Neural progenitor cell (in vitro differentiated cells): ENCODE measurements around the gene SLC48A1. TPM values are rescaled to one million over a fixed set of nuclear protein-coding genes. Genes with fewer than 3 reads are reported as not detected.

Experiments used
- DNase-seq: peaks from one replicate; pipeline ENCODE4 v3.0.0-alpha.2; 2016; ENCODE audit warnings: low spot score
- H2AFZ ChIP-seq: fragments of 200-600 bp; sonication (generic); replicated peaks from 2 replicates; pipeline ENCODE4 v1.6.1; 2016; ENCODE audit warnings: antibody characterized with exemption
- H3F3A ChIP-seq: fragments of 200-600 bp; sonication (generic); 2 replicates; pipeline ENCODE4 v1.6.1; 2016; ENCODE audit warnings: antibody characterized with exemption, low read depth
- H3K27ac ChIP-seq: fragments of 200-600 bp; sonication (generic); 2 replicates; pipeline ENCODE4 v1.5.1; 2016; ENCODE audit warnings: mild to moderate bottlenecking
- H3K27me3 ChIP-seq: fragments of 200-600 bp; sonication (generic); 2 replicates; pipeline ENCODE4 v1.6.1; 2016; ENCODE audit warnings: mild to moderate bottlenecking, moderate library complexity
- H3K36me3 ChIP-seq: fragments of 200-600 bp; sonication (generic); 2 replicates; pipeline ENCODE4 v1.5.1; 2016
- H3K4me1 ChIP-seq: fragments of 200-600 bp; sonication (generic); 2 replicates; pipeline ENCODE4 v1.6.1; 2016; ENCODE audit warnings: mixed run types
- H3K4me2 ChIP-seq: fragments of 200-600 bp; sonication (generic); 2 replicates; pipeline ENCODE4 v1.6.1; 2016
- H3K4me3 ChIP-seq: fragments of 200-600 bp; sonication (generic); 2 replicates; pipeline ENCODE4 v1.5.1; 2016
- H3K79me2 ChIP-seq: fragments of 200-600 bp; sonication (generic); 2 replicates; pipeline ENCODE4 v1.6.1; 2016; ENCODE audit warnings: low read depth
- H3K9ac ChIP-seq: fragments of 200-600 bp; sonication (generic); 2 replicates; pipeline ENCODE4 v1.6.1; 2016
- H3K9me3 ChIP-seq: fragments of 200-600 bp; sonication (generic); 2 replicates; pipeline ENCODE4 v1.5.1; 2016; ENCODE audit warnings: low read depth
- H4K20me1 ChIP-seq: fragments of 200-600 bp; sonication (generic); 2 replicates; pipeline ENCODE4 v1.6.1; 2016; ENCODE audit warnings: low read depth
- H3K27ac Mint-ChIP-seq: 3 replicates; pipeline ENCODE4 v1.8.0; 2021; ENCODE audit warnings: mixed read lengths
- H3K27me3 Mint-ChIP-seq: 2 replicates; pipeline ENCODE4 v1.8.0; 2022; ENCODE audit warnings: low read depth, mild to moderate bottlenecking, inconsistent platforms, moderate library complexity, mixed read lengths; ENCODE audit not compliant: insufficient read depth
- H3K36me3 Mint-ChIP-seq: 3 replicates; pipeline ENCODE4 v1.8.0; 2021; ENCODE audit warnings: mixed read lengths
- H3K4me1 Mint-ChIP-seq: 3 replicates; pipeline ENCODE4 v1.8.0; 2021; ENCODE audit warnings: mixed read lengths
- H3K4me3 Mint-ChIP-seq: 3 replicates; pipeline ENCODE4 v1.8.0; 2021; ENCODE audit warnings: mild to moderate bottlenecking, moderate library complexity, mixed read lengths
- H3K9me3 Mint-ChIP-seq: 3 replicates; pipeline ENCODE4 v1.8.0; 2020; ENCODE audit warnings: mixed read lengths
- EZH2 ChIP-seq: fragments of 200-600 bp; sonication (generic); IDR thresholded peaks from 2 replicates; pipeline ENCODE4 v1.6.1; 2017; ENCODE audit warnings: antibody characterized with exemption, mild to moderate bottlenecking, moderate library complexity
- EZH2phosphoT487 ChIP-seq: fragments of 200-600 bp; sonication (generic); IDR thresholded peaks from 2 replicates; pipeline ENCODE4 v1.6.1; 2017; ENCODE audit warnings: antibody characterized with exemption
- total RNA-seq: library from RNA; depleted of rRNA; stranded (reverse); fragments of >200 nt; gene quantifications from 2 replicates; pipeline ENCODE4 v1.2.3, GENCODE V29; 2015; ENCODE audit warnings: low replicate concordance
- TF ChIP-seq, protein P1 (sequence below): fragments of 200-600 bp; sonication (generic); IDR thresholded peaks from 2 replicates; pipeline ENCODE4 v1.5.1; 2017; ENCODE audit warnings: antibody characterized with exemption, mild to moderate bottlenecking

Gene SLC48A1
- total RNA-seq, 1 donor from 2014 or later = 8.3 TPM

DNA sequence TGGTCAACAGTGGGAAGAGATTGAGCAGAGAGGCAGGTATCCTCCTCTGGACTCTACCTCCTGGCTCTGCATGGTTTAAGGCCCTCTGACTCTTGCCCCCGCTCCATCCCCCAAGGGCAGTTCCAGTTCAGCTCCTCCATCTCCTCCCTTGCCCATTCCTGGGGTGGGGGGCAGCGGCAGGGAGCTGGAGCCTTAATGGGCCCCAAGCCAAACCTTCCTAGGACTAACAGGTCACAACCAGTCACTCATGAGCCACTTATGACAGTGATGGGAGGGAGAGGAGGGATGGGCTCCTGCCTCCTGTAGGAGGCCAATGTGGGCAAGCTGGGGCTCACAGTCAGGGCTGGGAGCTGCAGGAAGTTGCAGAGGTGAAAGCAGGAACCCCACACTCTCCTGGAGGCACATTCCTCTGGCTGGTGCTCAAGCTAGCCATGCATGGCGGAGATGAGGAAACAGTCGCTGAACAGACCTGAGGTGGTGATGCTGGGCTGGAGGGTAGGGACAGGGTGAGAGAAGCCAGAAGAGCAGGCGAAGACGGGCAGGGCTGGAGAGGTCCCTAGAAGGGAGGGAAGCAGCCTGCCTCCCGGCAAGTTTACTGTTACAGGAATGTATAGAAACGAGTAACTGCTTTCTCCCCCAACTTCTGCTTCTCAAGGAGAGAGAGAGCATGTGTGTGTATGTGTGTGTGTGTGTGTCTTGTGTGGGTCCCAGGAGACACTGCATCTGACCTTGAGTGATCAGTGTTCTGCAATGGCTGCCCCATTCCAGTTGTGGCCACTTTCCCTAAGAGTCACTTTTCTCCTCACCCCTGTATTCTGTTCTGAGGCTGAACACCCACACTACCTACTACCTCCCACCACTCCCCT is 9.3 kb upstream of the SLC48A1 start:
- peaks cover 10% of the 10 kb centered on the region for H3K27me3 Mint-ChIP-seq
- Histone ChIP-seq H3K9me3 (no peaks in the 10 kb centered on the region), H3K4me3 (no peak overlapping the region), H3F3A (no peaks in the 10 kb centered on the region), H3K79me2 (no peaks in the 10 kb centered on the region), H4K20me1 (no peaks in the 10 kb centered on the region), H3K9ac (no peak overlapping the region), H3K36me3 (no peaks in the 10 kb centered on the region), H3K4me2 (no peak overlapping the region), H3K4me1 (peaks cover under 1% of the 10 kb centered on the region), H3K27me3 (peaks cover 14% of the 10 kb centered on the region), H2AFZ (no peak overlapping the region), H3K27ac (no peak overlapping the region)
- H3K9me3 Mint-ChIP-seq = no peaks in the 10 kb centered on the region
- no peaks in the 10 kb centered on the region for H3K36me3 Mint-ChIP-seq
- DNase-seq = no peak
- peaks cover 22% of the 10 kb centered on the region for H3K4me1 Mint-ChIP-seq
- peak overlapping the region; percentile 58 for H3K27ac Mint-ChIP-seq
- no peak overlapping the region for H3K4me3 Mint-ChIP-seq
- TF ChIP-seq EZH2 (no peak), EZH2phosphoT487 (no peak)
- TF ChIP-seq, protein P1, sequence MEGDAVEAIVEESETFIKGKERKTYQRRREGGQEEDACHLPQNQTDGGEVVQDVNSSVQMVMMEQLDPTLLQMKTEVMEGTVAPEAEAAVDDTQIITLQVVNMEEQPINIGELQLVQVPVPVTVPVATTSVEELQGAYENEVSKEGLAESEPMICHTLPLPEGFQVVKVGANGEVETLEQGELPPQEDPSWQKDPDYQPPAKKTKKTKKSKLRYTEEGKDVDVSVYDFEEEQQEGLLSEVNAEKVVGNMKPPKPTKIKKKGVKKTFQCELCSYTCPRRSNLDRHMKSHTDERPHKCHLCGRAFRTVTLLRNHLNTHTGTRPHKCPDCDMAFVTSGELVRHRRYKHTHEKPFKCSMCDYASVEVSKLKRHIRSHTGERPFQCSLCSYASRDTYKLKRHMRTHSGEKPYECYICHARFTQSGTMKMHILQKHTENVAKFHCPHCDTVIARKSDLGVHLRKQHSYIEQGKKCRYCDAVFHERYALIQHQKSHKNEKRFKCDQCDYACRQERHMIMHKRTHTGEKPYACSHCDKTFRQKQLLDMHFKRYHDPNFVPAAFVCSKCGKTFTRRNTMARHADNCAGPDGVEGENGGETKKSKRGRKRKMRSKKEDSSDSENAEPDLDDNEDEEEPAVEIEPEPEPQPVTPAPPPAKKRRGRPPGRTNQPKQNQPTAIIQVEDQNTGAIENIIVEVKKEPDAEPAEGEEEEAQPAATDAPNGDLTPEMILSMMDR = no peak

DNA sequence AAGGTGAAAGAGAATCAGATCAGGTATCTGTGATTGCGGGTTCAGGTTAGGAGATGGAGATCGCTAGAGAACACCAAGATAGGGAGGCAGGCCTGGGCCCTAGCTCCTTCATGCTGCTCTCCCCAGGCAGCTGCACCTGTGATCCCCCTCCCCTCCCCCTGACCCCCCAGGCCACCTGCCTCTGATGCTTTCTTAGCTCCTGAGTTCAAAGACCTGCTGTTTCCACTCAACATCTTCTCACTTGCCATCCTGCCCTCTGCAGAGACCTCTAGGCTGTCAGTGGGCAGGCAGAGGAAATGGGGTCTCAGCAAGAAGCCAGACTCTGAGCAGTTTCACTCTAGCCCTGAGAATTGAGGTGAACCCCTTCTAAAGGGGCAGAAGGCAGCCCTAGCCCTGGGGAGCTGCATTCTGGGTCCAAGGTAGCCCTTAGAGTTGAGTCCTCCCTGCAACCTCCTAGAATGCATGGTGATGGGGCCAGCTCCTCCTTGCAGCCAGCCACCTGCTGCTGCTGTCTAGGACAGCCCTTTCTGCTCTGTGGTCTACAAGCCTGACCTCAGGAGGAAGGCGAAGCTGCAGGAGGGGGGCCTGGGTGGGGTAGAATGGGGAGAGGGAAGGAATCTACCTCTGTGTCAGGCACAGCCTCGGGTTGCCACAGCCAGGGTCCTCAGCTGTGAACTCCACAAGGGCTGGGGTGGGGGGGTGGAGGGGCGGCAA is 6.4 kb upstream of the SLC48A1 start:
- Histone ChIP-seq H3K4me3 (no peak overlapping the region), H3F3A (peaks cover 12% of the 10 kb centered on the region), H2AFZ (no peak overlapping the region), H3K9me3 (no peaks in the 10 kb centered on the region), H3K9ac (no peak overlapping the region), H3K27me3 (no peaks in the 10 kb centered on the region), H3K36me3 (no peaks in the 10 kb centered on the region), H3K27ac (no peak overlapping the region), H3K79me2 (no peaks in the 10 kb centered on the region), H3K4me2 (no peak overlapping the region), H4K20me1 (no peaks in the 10 kb centered on the region), H3K4me1 (no peaks in the 10 kb centered on the region)
- TF ChIP-seq EZH2 (no peak), EZH2phosphoT487 (no peak)
- TF ChIP-seq, protein P1 = no peak
- no peaks in the 10 kb centered on the region for H3K9me3 Mint-ChIP-seq
- H3K27ac Mint-ChIP-seq = no peak overlapping the region
- H3K4me1 Mint-ChIP-seq = peaks cover 22% of the 10 kb centered on the region
- H3K27me3 Mint-ChIP-seq = peaks cover 8% of the 10 kb centered on the region
- H3K36me3 Mint-ChIP-seq = no peaks in the 10 kb centered on the region
- no peak overlapping the region for H3K4me3 Mint-ChIP-seq
- no peak for DNase-seq

DNA sequence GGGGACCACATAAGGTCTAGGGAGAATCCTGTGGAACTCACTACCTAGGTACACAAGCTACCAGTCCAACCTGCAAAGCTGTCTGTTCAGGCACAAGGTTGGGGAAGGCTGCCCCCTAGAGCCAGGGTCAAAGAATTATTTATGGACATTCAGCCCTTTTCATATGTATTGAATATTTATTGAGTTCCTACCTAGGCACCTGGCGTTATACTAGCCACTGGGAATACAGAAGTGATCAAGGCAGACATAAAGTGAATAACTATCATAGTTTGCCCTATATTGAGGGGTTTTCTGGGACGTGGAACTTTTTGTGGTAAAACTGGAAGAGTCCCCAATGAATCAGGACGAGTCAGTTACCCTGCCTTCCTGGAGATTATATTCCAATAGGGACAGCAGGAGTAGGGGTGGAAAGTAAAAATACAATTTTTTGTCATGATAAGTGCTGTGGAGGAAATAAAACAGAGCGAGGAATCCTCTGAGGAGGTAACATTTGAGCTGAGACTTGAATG is 5.8 kb upstream of the SLC48A1 start:
- H3K27me3 ChIP-seq = peaks cover 5% of the 10 kb centered on the region
- no peaks in the 10 kb centered on the region for H3K79me2 ChIP-seq
- no peak overlapping the region for H3K4me3 Mint-ChIP-seq
- no peaks in the 10 kb centered on the region for H3K36me3 Mint-ChIP-seq
- peaks cover under 1% of the 10 kb centered on the region for H3K4me1 ChIP-seq
- H3K9me3 Mint-ChIP-seq = no peaks in the 10 kb centered on the region
- no peaks in the 10 kb centered on the region for H3K36me3 ChIP-seq
- H3K4me2 ChIP-seq = no peak overlapping the region
- peaks cover 11% of the 10 kb centered on the region for H3K27me3 Mint-ChIP-seq
- H3K4me1 Mint-ChIP-seq = peaks cover 25% of the 10 kb centered on the region
- no peak overlapping the region for H2AFZ ChIP-seq
- no peak overlapping the region for H3K9ac ChIP-seq
- no peak overlapping the region for H3K27ac ChIP-seq
- H3F3A ChIP-seq = peaks cover 15% of the 10 kb centered on the region
- H3K9me3 ChIP-seq = no peaks in the 10 kb centered on the region
- H4K20me1 ChIP-seq = no peaks in the 10 kb centered on the region
- no peak overlapping the region for H3K27ac Mint-ChIP-seq
- TF ChIP-seq, protein P1 = peak; percentile 66
- TF ChIP-seq EZH2phosphoT487 (no peak), EZH2 (no peak)
- peak; percentile 48 for DNase-seq
- no peak overlapping the region for H3K4me3 ChIP-seq
